ENCODE results near the gene SLC37A3. TPM values are rescaled to one million over a fixed set of nuclear protein-coding genes. Genes with fewer than 3 reads are reported as not detected.

Gene SLC37A3
- total RNA-seq, 2 donors from 2014 or later, result 25.8 to 38.8 TPM

DNA sequence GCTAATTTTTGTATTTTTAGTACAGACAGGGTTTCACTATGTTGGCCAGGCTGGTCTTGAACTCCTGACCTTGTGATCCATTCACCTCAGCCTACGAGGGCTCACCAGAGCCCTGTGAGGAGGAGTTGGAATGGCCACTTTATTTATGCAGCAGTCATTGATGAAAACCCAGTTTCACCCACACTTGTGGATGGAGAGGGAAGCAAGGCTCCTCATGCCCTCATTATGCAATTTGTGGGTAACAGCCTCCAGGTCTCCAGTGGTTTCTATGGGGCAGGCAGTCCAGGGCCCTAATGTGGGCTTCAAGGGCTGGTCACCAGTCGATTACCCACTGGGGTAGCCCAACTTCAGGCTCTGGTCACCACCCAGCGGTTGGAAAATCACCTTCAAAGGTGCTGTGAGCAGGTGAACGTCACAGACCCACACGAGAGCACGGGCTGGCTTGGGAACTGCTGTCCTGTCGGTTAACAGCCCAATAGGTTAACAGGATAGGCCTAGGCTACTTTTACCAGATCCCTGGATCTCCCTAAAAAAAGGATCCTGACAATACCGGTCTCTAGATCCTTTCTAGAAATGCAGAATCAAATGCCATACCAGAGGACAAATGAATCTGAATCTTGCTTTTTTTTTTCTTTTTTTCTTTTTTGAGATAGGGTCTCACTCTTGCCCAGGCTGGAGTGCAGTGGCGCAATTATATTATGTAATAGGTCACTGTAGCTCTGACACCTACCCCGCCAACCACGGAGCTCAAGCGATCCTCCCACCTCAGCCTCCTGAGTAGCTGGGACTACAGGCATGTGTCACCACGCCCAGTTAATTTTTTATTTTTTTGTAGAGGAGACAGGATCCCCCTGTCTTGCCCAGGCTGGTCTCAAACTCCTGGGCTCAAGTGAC is 97.8 kb downstream of the SLC37A3 start:
- DNase-seq (ENCODE audit: low spot score), result no peak
- no peaks in the 10 kb centered on the region for H3K4me1 ChIP-seq (replicated peaks)
- intact Hi-C loops (cut with DNase I), result no loop called here
- 91% methylated on average over 13 of the region's 13 CpGs for WGBS
- no peaks in the 10 kb centered on the region for H3K27me3 ChIP-seq (replicated peaks; ENCODE audit: insufficient read depth)
- H3K36me3 ChIP-seq, result no peaks in the 10 kb centered on the region
- no peak overlapping the region for H3K27ac ChIP-seq
- H3K9me3 ChIP-seq, result no peaks in the 10 kb centered on the region
- TF ChIP-seq, protein P1, sequence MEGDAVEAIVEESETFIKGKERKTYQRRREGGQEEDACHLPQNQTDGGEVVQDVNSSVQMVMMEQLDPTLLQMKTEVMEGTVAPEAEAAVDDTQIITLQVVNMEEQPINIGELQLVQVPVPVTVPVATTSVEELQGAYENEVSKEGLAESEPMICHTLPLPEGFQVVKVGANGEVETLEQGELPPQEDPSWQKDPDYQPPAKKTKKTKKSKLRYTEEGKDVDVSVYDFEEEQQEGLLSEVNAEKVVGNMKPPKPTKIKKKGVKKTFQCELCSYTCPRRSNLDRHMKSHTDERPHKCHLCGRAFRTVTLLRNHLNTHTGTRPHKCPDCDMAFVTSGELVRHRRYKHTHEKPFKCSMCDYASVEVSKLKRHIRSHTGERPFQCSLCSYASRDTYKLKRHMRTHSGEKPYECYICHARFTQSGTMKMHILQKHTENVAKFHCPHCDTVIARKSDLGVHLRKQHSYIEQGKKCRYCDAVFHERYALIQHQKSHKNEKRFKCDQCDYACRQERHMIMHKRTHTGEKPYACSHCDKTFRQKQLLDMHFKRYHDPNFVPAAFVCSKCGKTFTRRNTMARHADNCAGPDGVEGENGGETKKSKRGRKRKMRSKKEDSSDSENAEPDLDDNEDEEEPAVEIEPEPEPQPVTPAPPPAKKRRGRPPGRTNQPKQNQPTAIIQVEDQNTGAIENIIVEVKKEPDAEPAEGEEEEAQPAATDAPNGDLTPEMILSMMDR (IDR thresholded peaks at IDR 0.05), result no peak
- no peak for TF ChIP-seq POLR2AphosphoS5 (IDR thresholded peaks at IDR 0.05)
- no peak for TF ChIP-seq POLR2A (IDR thresholded peaks at IDR 0.05)
- no peak overlapping the region for H3K4me3 ChIP-seq

DNA sequence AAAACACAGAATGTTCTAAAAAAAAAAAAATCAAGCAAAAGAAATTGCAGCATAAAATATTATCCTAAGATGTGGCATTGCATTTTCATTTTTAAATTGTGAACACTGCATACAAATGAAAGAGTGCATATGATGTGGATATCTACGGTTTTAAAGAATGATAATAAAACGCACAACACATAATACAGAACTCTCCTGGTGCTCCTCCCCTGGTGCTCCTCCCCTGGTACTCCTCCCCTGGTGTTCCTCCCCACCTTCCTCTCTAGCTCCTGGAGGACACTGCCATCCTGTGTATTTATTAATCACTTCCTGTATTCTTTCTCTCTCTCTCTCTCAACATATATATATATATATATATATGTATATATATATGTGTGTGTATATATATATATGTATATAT is 100.1 kb downstream of the SLC37A3 start:
- intact Hi-C loops (cut with DNase I), result no loop called here
- no peaks in the 10 kb centered on the region for H3K4me1 ChIP-seq (replicated peaks)
- no peaks in the 10 kb centered on the region for H3K9me3 ChIP-seq
- no peak overlapping the region for H3K4me3 ChIP-seq
- WGBS, result 83% methylated on average over 2 of the region's 2 CpGs
- H3K27me3 ChIP-seq (replicated peaks; ENCODE audit: insufficient read depth), result no peaks in the 10 kb centered on the region
- no peak for TF ChIP-seq POLR2A (IDR thresholded peaks at IDR 0.05)
- H3K36me3 ChIP-seq, result no peaks in the 10 kb centered on the region
- H3K27ac ChIP-seq, result no peak overlapping the region
- DNase-seq (ENCODE audit: low spot score), result no peak

DNA sequence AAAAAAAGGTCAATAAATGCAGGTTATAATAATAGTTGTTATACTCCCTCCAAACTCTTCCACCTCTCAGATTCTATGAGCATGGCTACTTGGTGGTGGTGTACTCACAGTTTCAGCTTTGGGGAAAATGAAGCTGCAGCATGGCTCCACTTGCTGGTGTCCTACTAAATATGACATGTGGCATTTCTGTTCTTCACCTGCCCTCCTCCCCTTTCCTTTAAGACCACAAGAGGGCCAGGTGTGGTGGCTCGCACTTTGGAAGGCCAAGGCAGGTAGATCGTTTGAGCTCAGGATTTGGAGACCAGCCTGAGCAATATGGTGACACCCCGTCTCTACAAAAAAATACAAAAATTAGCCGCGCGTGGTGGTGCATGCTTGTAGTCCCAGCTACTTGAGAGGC is 101.1 kb downstream of the SLC37A3 start:
- Histone ChIP-seq H3K36me3 (no peaks in the 10 kb centered on the region), H3K4me1 (replicated peaks) (no peaks in the 10 kb centered on the region)
- intact Hi-C loops (cut with DNase I), result no loop called here

DNA sequence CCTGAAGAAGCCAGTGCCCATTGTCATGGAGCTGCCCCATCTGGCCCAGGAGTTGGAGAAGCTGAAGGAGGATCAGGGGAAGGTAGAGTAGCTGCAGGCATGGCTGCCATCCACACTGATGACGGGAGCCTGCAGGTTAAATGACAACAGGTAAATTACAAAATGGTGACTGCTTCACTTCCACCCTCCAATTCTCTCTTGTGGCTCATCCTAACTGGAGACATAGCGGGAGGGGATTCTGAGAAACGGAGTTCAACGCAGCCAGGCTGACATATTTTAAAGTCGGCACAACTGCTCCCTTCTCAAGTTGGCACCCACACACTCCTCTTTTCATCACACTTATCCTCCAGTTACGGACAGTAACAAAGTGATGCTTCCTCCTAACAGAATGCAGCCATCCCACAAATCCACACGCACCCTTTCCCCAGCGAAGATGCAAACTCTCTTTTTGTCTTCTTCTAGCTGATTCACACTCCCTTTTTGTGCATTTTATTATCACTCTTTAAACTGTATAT is 103.0 kb downstream of the SLC37A3 start:
- WGBS, result 95% methylated on average over 8 of the region's 8 CpGs
- Histone ChIP-seq H3K9me3 (no peaks in the 10 kb centered on the region), H3K27me3 (replicated peaks; ENCODE audit: insufficient read depth) (no peaks in the 10 kb centered on the region), H3K27ac (no peak overlapping the region), H3K4me3 (no peak overlapping the region), H3K36me3 (no peaks in the 10 kb centered on the region), H3K4me1 (replicated peaks) (no peaks in the 10 kb centered on the region)
- no peak for TF ChIP-seq POLR2A (IDR thresholded peaks at IDR 0.05)
- TF ChIP-seq, protein P1 (IDR thresholded peaks at IDR 0.05), result no peak
- TF ChIP-seq POLR2AphosphoS5 (IDR thresholded peaks at IDR 0.05), result no peak
- DNase-seq (ENCODE audit: low spot score), result no peak
- intact Hi-C loops (cut with DNase I), result no loop called here

More for the DNA sequence above, 101.1 kb downstream of the SLC37A3 start:
- 96% methylated on average over 6 of the region's 6 CpGs for WGBS
- no peaks in the 10 kb centered on the region for H3K27me3 ChIP-seq (replicated peaks; ENCODE audit: insufficient read depth)
- no peaks in the 10 kb centered on the region for H3K9me3 ChIP-seq
- DNase-seq (ENCODE audit: low spot score), result no peak
- TF ChIP-seq, protein P1 (IDR thresholded peaks at IDR 0.05), result no peak
- TF ChIP-seq POLR2A (IDR thresholded peaks at IDR 0.05) (no peak), POLR2AphosphoS5 (IDR thresholded peaks at IDR 0.05) (no peak)
- H3K4me3 ChIP-seq, result no peak overlapping the region
- no peak overlapping the region for H3K27ac ChIP-seq

DNA sequence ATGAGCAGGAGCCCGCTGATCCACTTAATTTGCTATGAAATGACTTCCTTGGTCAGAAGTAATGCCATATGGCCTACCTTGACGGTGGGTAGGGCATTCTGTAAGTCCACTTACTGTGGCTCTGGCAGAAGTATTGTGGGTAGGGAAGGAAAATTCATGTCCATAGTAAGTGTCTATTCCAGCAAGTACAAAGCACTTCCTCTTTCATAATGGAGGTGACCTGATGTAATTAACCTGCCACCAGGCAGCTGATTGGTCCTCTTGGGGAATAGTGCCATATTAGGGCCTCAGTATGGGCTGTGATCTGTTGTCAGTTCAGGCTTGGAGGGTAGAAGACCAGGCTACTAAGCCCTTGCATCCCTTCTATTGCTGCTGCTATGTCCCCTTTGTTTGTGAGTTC is 103.9 kb downstream of the SLC37A3 start:
- intact Hi-C loops (cut with DNase I), result no loop called here
- no peaks in the 10 kb centered on the region for H3K4me1 ChIP-seq (replicated peaks)
- H3K4me3 ChIP-seq, result no peak overlapping the region
- H3K36me3 ChIP-seq, result no peaks in the 10 kb centered on the region
- no peaks in the 10 kb centered on the region for H3K9me3 ChIP-seq
- WGBS, result 94% methylated on average over 2 of the region's 2 CpGs
- H3K27ac ChIP-seq, result no peak overlapping the region
- H3K27me3 ChIP-seq (replicated peaks; ENCODE audit: insufficient read depth), result no peaks in the 10 kb centered on the region
- DNase-seq (ENCODE audit: low spot score), result no peak
- TF ChIP-seq POLR2A (IDR thresholded peaks at IDR 0.05), result no peak
- TF ChIP-seq POLR2AphosphoS5 (IDR thresholded peaks at IDR 0.05), result no peak
- TF ChIP-seq, protein P1 (IDR thresholded peaks at IDR 0.05), result no peak
